Activated T-cell treated with anti-CD3 and anti-CD28 coated beads for 4 hours (primary cell): ENCODE results near the gene EXOC6B.

Experiments used
- DNase-seq: peaks from one replicate; pipeline ENCODE4 v3.0.0-alpha.2; 2020

EXOC6B gene

DNA sequence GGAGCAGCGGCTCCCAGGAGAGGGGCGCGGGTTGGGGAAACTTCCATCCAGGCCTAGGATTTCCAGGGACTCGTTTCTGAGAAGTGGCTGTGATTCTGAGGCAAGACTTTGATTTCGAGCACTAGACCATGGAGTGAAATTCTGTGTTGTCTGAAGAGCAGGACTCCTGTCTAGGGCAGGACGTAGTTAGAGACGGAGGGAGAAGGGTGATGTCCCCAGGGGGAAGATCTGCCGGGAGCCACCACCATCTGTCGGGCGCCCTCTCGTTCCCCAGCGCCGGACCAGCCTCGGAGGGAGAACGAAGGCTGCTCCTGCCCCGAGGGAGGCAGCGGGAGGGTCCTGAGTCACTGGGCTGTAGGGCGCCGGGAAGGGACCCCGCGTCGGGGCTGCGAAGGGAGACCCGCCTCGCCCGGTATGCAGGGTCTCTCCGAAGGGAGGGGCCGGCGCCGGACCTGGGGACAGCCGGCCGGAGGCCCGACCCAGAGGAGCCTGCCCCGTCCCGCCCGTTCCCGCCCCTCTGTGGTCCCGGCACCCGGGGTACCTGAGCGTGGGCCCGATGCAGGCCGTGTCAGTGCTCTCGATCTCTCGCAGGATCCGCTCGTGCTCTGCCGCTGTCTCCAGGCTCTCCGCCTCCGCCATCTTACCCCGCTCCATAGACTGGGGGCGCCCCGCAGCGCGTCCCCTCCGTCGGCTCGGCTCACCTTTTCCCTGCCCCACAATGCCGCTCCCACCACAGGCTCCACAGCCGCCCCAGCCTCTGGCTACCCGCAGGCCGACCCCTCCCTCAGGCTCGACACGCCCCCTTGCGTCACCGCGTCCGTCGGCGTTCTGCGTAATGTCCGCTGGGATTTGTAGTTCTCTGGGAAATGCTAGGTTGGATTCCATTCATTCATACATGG, at the start of gene EXOC6B:
Gene EXOC6B, minus strand, starts transcription at position 777 of the 899 bp plus-strand sequence.
- peak; percentile 85 for DNase-seq

DNA sequence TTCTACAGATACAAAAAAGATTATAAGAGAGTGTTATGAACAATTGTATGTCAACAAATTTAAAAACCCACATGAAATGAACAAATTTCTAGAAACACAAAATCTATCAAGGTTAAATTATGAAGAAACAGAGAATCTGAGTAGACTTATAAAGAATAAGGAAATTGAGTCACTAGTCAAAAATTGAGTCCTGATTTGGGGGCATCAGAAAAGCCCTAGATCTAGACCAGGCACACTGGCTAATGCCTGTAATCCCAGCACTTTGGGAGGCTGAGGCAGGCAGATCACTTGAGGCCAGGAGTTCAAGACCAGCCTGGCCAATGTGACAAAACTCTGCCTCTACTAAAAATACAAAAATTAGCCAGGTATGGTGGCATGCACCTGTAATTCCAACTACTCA, 46.0 kb upstream of the EXOC6B start:
- DNase-seq: no peak

DNA sequence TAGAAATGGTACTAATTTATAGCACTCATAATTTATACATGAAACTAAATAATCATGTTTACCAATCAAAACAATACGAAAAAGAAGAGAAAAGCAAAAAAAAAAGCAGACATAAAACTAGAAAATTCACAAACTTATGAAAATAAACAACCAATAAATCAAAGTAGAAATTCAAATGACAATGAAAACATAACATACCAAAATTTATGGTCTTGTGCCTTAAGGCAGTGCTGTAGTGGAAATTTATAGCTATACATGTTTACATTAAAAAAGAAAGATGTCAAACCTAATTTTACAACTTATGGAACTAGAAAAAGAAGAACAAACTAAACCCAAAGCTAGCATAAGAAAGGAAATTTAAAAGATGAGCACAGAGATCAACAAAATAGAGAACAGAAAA, 45.2 kb upstream of the EXOC6B start:
- DNase-seq: no peak

DNA sequence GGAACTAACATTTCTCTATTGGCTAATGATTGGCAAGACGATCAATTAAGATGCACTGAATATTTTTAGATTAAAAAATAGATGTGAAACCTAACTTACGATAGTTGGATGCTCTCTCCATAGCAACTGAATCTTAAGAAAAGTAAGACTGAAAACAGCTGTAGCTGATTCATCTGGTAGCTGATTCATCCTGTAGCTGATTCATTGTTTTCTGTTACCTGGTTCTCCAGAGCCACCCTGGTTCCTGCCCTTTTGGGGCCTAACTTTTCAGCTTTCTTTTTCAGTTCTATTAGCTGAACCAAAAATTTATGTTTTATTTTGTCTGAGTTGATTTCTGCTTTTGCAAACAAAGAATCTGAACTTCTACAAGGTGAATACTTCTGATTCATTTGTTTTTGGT, 38.7 kb upstream of the EXOC6B start:
- no peak for DNase-seq

DNA sequence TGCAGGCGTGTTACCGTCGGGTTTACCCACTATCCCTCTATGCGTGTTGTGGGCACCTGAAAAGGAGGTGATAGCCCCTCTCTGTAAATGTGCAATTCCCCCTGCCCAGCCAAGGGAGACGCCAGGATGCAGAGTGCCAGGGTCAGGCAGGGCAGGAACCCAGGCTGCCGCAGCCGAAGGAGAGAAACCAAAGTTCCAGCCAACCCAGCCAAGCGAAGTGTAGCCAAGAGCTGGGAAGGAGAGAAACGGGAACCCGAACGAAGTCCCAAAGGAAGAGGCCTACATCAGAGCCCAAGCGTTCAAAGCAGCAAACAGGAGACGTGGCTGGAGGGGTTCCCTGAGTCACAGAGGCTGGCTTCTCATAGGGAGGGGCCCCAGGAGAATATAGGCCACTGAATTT, 37.2 kb upstream of the EXOC6B start:
- DNase-seq: no peak

DNA sequence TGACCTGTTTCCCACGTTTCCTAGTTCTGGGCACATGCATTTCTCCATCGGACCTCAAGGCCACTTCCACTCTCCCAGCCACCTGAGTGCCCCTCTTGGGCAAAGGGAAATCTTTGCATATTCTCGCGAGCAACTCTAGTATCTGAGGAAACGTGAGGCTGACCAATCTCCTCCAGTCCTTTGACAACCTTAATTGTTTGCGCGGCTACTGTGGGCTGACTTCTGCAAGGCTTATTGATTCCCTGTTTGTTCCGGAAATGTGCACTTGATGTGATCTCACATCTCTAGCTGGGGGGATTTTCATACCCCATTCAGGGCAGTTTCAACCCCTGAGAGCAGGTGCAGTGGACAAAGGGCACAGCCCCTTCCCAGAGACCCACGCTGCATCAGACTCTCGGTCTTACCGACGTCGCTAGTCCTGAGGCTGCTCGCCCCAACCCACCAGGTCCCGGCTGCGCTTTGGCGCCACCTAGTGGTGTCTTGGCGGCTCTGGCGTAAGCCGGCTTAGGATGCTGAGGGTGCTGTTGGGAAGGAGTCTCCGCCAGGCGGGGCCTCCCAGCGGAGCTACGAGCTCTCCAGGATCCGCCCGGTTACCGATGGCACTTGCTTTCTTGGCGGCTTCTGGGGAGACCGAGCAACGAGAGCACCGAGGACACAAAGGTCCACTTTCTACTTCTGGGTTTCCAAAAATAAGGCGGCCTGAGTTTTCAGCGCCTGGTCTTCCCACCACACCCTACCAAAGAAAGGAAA, 36.6 kb upstream of the EXOC6B start:
- peak; percentile 83 for DNase-seq

DNA sequence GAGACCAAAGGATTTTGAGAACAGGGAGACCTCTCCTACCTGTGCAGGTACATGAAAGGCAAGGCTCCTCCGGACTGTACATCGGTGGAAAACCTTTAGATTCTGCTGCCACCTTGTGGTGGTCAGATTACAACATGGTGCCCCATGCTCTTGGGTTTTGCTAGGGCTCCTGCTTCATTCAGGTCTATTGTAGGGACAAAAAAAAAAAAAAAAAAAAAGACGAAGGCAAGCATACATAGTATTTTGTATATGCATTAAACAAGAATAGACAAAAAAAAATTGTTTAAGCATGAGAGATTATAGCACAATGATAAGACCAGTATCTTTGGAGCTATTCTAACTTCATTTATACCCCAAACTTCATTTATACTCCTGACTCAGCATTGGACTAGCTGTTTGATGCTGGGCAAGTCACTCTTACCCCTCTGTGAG, 34.0 kb upstream of the EXOC6B start:
- peak; percentile 52 for DNase-seq

DNA sequence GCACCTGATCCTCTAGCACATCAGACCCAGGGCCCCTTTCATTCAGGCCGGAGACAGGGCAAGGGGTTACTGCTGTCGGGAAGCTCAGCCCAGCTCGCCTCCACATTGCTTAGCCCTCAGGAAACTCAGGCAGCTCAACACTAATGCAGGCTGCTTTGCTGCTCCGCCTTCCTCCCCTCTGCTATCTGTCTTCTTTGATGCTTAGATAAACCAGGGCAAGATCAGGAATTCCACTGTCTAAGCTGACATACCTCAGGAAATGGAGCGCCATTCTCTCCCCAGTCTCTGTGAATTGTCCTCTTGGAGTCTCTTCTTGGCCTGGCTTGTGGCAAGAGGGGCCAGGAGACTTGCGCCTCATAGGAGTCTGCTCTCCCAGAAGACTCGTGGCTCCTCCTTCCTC, 25.5 kb upstream of the EXOC6B start:
- no peak for DNase-seq

DNA sequence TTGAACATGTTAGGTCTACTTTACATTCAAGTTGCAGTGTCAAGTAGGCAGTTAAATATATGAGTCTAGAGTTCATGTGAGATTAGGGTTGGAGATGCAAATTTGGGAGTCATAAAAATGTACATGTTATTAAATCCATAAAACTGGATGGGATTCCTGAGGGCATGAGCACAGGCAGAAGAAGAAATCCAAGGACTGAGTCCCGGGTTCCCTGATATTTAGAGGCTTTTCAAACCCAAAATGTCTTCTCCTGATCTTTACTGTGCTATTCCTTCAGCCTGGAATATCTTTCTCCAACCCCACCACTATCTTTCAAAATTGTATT, 23.3 kb upstream of the EXOC6B start:
- DNase-seq: no peak

DNA sequence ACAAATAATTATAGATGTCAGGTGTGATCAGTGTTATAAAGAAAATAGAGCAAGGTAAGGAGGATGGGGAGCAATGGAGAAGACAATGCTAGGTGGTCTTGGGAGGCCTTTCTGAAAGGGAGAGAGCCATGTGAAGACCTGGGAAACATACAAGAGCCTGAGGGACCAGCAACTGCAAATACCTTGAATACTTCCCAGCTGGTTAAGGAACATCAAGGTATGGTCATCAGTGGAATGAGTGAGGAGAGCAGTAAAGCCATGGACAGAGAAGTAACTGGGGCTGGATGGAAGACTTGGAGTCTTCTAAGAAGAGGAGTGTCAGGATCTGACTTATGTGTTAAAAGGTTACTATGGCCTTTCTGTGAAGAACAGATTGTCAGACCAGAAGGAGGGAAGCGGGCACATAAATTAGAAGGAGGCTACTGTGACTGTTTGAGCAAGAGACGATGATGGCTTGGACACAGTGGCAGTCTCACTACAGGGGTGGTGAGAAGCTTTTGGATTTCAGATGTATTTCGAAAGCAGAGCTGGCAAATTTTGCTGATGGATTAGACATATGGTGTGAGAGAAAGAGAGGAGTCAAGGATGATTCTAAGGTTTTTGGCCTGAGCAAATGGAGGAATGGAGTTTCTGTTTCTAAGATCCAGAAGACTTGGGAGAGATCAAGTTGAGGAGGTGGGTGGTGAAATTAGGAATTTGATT, 22.8 kb upstream of the EXOC6B start:
- DNase-seq: no peak

DNA sequence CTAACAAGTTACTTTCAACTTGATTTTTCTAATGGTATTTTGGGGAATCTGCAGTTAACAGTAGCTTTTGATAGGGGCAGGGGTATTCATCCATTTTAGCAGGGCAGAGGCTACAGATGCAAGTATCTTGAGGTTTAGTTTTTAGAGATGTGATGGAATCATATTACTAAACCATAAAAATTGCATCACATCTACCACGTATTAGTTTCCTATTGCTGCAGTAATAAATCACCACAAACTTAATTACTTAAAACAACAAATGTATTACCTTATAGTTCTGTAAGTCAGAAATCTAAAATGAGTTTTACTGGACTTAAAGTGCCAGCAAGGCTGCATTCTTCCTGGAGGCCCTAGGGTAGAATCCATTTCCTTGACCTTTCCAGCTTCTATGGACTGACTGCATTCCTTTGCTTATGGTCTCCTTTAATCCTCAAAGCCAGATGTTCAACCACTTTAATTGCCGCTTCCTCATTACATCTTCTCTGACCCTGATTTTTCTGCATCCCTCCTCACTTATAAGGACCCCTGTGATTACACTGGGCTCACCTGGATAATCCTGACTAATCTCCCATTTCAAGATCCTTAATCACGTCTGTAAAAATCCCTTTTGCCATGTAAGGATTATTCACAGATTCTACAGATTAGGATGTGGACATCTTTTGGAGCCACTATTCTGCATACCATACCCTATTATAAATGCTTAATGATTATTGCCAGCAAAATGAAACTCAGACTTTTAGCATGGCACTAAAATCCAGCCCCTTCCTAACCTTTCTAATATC, 21.9 kb upstream of the EXOC6B start:
- no peak for DNase-seq

DNA sequence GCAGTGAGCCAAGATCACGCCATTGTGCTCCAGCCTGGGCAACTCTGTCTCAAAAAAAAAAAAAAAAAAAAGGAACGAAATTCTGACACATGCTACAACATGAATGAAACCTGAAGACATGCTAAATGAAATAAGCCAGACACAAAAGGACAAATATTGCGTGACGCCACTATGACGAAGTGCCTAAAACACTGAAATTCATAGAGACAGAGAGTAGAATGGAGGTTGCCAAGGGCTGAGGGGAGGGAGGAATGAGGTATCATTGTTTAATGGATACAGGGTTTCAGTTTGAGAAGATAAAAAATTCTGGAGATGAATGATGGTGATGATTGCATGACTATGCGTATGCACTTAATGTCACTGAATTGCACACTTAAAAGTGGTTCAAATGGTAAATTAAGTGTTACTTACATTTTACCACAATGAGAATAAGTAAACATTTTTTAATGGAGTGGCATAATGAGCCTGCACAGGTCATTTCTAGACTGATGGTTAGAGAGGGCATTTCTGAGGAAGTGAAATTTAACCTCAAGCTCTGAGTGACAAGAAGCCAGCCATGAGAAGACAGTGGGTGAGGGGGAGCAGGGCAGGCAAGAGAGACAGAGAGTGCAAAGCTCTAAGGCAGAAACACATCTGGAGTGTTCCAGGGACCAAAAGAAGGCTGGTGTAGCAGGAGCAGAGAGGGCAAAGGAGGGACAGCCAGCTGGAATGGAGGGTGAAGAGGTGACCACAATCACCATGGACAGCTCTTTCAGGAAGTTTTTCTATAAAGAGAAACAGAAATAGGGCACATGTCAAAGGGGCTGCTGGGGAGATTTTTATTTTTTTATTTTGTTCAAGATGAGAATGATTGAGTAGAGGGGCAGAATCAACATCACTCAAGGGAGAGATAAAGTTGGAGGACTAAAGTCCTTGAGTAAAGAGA, 20.6 kb upstream of the EXOC6B start:
- DNase-seq: no peak

DNA sequence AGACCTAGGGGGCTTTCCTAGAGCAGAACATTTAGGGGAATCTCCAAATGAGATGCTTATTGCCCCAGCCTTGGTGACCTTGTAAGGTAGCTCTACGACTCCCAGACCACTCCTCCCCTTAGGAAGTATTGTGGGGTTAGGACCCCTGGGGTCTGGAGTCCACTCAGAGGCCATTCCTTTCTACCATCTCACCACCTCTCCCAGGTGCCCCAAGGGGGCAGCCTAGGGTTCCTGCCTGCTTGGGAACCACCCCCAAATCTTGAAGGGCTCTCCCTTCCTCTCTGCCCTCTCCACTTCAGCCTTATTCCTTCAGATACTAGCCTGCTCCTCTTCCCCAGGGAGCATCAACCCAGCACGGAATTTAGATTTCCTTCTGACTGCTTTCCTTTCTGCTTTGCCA, 17.5 kb upstream of the EXOC6B start:
- no peak for DNase-seq

DNA sequence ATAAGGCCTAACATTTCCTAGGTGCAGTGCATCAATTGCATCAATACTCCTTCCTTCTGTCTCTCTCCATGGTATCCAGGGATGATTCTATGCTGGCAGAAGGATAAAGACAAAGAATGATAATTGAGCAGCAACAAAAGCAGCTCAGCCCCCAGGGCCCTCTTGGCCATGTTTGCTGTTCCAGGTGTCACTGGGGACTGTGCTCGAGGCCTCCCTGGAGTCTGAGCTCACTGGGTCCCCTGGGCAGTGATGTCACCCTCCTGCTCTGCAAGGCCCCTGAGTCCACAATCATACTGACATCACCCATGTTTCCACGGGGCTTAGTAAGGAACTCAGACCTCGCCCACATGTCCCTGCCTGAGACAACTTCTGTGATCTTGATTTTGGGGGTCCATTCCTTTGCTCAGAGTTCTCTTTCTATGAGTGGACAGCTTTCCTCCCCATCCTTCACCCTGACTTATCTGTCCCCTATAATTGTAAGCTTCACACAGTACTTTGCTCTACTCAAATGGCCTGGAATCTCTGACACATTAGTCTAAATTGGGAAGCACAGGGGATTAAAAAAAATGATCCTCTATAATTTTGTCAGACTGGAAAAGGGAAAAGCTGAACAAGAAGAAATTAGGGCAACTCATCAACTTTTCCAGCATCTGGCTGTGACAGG, 15.8 kb upstream of the EXOC6B start:
- no peak for DNase-seq

DNA sequence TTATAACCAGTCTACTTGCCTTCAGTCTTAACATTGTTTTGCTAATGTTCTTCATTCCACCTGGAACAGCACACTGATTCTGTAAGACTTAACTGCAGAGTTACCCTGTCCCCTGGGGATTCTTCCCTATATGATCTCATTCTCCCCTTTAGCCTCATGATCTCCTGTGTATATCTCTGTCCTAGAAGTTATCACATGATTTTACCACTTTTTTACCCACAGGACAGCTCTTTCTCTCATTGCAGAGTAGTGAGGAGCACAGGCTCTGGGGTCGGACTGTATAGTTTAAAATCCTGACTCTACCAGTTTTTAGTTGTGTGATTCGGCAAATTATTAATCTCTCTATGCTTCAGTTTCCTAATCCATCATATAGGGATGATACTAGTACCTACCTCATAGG, 14.2 kb upstream of the EXOC6B start:
- no peak for DNase-seq

DNA sequence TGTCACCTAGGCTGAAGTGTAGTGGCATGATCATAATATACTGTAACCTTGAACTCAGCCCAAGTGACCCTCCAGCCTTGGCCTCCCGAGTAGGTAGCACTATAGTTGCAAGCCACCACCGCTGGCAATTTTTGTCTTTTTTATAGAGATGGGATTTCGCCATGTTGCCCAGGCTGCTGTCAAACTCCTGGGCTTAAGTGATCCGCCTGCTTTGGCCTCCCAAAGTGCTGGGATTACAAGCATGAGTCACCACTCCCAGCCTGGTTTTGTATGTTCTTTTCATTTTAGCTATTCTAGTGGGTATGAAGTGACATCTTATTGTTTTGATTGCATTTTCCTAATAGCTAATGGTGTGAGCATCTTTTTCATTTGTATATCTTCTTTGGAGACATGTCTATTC, 11.3 kb upstream of the EXOC6B start:
- no peak for DNase-seq

DNA sequence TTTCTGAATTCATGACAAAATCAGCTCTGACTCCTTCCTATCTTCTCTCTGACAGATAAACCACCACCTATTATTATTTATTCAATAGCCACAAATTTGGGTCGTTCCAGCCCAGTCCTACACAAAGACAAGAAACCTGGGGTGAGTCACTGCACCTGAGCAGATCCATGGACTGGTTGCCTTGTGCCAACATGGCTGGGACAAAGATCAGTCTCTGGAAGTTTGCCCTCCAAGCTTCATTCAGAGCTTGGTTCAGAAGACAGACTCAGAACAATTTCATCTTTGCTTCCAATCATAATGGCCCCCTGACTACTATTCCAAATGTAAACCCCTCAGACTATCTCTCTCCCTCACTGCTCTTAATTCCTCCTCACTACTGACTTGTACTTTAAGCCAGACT, 9.6 kb upstream of the EXOC6B start:
- DNase-seq: no peak

DNA sequence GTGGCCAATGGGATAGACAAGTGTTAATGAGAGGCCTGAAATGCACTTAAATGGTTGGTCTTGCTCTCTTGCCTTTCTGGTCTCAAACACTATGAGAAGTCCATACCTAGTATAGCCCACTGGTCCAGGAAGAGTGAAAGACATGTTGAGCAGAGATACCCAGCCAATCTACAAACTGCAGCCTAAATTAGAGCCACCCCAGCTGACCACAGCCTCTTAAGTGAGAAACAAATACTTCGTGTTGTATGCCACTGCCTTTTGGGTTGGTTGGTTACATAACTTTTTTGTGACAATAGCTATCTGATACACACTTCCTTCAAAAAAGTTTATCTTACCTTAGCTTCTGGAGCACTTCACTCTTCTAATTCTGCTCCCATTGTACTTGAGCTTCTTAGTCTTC, 8.8 kb upstream of the EXOC6B start:
- DNase-seq: no peak

DNA sequence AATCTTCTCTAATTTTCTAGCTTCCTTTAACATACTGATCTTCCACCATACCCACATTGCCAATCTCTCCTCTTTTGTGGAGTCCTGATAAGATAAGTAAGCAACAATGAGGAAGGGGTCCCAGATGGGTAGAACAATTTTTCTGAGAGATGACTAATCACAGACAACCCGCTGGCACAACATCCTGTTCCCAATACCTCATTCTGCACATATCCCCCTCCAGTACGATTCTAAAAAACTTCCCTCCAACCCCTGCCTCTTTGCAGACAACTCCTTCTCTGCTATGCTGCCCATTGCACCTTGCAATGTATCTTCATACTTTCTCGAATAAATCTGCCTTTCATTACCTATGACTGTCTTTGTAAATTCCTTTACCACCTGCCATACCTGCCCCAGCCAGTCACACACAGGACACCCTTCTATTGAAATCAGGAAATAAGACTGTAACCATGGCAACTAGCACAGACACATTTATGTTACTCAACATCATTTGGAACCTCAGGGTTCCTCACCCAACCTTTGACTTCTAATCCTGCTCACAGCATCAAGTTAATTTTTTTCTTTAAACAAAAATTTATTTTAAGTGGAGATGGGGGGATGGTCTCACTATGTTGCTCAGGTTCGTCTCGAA, 7.4 kb upstream of the EXOC6B start:
- DNase-seq: no peak

DNA sequence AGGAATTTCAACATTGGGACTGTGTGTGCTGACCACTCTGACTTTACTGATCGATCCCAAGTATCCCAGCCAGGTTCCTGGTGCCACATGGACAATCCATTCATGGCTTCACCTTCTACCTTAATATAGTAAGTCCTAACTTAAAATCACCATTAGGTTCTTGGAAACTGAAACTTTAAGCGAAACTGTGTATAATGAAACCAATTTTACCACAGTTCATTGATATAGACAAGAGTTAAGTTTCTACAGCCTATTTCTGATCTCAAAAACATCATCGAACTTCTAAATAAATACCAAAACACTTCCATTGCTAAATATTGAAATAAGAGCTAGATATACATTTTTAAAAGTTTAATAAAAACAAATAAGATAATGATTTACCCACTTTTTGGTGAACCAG, 4.4 kb upstream of the EXOC6B start:
- no peak for DNase-seq
